ENCODE data around the gene ZG16B.

The ZG16B gene

DNA sequence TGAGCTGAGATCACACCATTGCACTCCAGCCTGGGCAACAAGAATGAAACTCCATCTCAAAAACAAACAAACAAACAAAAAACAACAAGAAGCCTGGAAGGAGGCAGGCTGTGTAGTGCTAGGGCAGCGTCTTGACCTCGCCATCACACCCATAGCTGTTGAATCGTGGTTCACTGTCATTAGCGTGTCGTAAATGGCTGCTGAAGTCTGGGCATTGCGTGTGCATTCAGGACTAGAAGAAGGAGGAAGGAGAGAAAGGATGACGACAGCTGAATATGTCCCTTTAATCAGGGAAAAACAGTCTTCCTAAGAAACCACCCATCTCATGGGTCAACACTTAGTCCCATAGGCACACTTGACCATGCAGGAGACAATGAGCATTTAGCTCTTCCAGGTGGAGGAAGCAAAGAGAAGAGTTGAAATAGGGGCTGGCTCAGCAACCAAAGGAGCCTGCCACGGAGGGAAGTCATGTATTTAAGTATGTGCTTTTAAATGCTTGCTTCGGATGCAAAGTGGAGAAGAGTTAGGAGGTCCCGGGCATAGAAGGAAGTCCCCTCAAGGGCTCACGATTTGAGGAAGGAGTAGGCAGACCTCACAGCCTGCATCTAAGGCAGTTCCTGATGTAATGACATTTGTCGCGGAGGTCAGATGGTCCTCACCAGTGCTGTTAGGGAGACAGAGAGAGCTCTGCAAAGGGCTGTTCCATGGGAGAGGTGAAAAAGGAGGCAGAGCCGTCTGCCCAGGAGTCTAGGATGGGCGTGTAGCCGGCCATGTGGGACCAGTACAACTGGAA lies 19.0 kb downstream of the ZG16B start:
- no peak for DNase-seq

DNA sequence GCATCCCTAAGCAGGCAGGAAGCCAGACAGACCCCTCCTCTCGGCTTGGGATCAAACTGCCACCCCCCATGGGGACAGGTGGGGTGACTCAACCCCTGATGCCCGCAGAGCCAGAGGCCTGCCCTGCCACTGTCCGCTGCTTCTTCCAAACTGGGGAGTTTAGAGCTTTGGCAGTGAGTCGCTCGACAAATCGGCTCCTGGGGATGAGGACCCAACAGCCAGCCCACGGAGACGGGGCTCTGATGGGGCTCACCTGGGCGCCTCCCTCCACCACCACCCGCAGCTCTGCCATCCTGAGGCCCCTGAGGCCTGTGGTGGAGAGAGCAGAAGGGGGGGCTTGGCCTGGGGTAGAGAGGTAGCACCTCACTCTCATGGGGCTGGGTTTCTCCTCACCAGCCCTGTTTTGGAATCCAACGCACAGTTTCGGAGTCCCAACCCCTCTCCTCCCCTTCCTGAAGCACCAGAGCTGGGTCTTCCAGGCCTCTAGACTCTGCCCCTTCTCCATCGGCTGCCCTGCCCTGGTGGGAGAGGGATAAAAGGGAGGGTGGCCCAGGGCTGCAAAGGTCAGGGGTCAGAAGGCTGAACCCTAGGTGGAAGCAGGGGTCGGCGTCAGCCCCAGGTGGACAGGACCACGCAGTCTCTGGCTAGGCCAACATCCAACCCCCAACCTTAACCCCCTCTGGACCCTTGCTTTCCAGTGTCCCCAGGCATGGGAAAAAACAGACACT lies 22.1 kb downstream of the ZG16B start:
- no peak for DNase-seq

DNA sequence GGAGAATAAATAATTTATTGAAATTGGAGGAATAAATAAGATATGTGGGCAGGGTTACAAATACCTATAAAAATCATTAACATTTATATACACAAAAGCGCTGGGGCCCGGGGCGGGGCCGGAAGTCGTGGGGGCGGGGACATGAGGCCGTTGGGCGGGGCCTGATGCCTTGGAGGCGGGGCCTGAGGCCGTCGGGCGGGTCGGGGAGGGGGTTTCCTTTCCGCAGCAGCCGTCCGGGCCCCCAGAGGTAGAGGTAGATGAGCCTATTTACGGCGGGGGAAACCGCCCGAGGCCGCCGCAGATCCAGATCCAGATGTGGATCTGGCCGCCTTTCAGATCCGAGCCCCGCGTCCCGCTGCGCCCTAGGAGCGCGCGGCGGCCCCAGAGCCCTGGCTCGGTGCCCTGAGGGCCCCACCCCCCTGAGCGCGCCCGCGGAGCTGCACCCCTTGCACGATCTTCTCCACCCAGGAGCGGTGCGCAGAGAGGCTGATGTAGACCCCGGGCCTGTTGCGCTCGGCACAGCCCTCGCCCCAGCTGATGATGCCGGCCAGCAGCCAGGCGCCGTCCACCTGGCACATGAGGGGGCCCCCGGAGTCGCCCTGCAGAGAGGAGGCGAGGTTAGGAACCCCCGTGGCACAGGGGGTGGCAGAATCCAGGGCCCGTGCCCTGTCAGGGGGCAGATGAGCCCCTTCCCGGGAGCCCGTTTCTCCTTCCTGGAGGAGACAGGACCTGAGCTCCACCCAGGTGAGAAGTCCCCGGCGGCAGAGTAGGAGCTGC lies 22.8 kb downstream of the ZG16B start:
- DNase-seq, result no peak

GRCh38 chr16:2853531-2854073 lies 23.5 kb downstream of the ZG16B start:
- DNase-seq, result no peak

DNA sequence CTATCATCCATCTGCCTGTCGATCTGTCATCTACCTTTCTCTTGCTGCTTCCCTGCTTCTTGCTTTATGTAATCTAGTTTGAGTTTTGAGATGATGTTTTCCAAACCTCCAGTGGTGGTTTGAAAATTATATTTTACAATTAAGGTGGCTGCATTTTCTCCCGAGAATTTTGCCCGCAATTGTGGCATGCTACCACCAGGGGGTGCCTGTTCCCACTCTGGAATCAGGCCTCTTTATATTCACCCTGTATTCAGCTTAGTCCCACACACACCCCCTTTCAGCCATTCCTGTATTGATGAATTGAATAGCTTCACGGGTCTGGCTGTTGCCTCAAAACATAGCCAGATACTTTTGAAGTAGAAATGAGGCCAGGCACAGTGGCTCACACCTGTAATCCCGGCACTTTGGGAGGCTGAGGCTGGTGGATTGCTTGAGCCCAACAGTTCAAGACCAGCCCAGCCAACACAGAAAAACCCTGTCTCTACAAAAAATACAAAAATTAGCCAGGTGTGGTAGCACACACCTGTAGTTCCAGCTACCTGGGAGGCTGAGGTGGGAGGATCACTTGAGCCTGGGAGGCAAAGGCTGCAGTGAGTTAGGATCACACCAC lies 24.7 kb downstream of the ZG16B start:
- peak in 1 of 2 donors; percentile 49 for DNase-seq

DNA sequence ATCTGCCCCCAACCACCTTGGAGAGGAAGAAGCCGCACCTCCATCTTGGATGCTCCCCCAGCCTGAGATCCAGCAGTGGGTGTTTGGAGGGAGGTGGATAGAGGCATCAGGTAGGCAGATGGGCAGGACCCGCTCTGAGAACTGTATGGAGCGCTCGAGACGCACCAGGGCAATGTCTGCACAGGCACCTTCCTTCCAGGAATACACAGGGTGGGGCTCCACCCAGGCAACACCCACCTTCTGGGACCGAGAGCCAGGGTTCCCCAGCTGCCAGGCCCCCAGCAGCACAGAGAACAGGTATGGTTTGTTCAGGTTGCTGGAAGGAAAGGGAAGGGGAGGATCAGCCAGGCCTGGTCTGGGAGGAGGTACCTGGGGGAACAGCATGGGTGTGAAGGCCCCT lies 25.4 kb downstream of the ZG16B start:
- no peak for DNase-seq

DNA sequence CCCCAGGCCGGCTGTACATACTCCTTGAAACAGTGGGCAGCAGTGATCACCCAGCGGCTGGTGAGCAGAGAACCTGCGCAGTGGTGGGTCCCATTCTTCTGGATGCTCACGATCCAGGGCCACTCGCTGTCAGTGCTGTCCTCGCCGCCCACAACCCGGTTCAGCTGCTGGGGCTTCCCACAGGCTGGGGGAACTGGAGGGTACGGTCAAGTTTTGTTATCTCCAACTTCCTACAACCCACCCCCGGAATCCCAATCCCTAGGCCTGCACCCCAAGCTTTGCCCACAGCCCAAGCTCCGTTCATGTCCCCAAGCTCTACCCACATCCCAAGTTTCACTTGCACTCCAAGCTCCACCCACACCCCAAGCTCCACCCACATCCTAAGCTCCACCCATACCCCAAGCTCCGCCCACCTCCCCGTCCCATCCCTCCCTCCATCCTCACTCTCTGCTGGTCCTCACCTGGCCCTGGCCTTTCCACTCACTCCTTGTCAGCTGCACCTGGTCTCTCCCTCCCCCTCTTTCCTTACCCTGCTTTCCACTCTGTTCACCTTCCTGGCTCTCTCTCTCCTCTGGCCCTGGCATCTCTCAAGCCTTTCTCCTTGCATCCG lies 26.1 kb downstream of the ZG16B start:
- peak in 1 of 2 donors; percentile 48 for DNase-seq

GRCh38 chr16:2856686-2857450 lies 26.8 kb downstream of the ZG16B start:
- no peak for DNase-seq

DNA sequence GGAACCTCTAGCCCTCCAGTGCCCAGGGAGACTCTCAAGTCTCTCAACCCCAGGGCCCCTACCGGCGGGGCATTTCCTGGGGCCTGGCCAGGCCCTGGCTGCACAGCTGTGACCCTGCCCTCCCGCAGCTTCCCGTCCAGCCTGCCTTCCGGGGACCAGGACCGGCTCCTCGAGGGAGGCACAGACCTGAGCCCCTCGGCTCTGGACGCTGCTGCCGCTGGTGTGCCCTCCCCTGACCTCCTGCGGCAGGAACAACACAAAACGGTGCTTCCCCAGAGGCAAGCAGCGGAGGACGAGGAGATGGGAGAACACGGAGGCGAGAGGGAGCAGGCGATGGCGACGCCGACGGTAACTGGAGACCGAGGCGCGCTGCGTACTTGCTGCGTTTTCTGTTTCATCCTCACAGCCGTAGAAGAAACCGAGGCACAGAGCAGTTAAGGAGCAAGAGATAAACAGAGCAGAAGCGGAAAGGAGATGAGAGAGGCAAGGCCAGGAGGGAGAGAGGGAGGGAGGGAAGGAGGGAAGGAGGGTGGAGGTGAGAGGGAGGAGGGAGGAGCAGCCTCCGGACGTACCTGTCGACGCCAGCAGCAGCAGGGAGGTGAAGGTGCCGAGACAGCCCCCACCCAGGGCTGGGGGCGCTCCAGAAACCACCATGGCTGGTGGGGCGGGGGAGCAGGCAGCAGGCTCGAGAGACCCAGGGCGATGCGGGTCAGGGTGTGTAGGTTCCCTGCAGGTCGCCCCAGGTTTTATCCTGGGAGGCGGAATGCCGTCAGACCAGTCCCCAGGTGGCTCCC lies 27.5 kb downstream of the ZG16B start, which contains the start of gene PRSS22:
Gene PRSS22 (minus strand): TSS at position 720 of the 794 bp plus-strand sequence. CDS start 66 bp downstream, at position 654.
- no peak for DNase-seq

- DNase-seq, result no peak
Observed at GRCh38 chr16:2858245-2859025, 28.3 kb downstream of the ZG16B start.

DNA sequence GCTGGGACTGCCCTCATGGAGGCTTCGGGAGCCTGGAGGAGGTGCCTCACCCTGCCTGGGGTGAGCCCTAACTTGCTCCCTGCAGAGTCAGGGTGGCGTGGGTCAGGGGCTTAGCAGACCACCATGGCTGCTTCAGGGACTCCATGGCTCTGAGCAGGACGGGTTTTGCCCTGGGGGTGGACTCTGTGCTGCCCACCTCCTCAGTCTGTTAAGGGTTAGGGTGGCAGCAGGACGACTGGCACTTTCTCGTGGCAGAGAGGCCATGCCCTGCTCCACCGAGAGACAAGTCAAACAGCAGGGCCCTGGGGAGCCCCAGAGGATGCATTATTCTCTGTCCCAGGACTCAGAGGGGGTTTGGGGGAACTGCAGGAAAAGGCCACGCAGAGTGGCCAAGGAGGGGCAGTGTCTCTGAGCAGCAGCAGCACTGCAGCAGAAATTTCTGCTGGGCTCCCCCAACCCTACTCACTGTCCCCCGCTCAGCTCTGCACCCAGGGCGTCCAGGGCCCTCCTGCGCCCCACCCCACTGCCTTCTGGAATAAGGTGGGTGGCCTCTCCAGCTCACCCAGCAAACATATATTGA lies 29.7 kb downstream of the ZG16B start:
- DNase-seq, result no peak

- DNase-seq, result no peak
Observed at GRCh38 chr16:2860826-2861567, 30.9 kb downstream of the ZG16B start.

- DNase-seq, result no peak
Observed at GRCh38 chr16:2865651-2866050, 35.5 kb downstream of the ZG16B start.

DNA sequence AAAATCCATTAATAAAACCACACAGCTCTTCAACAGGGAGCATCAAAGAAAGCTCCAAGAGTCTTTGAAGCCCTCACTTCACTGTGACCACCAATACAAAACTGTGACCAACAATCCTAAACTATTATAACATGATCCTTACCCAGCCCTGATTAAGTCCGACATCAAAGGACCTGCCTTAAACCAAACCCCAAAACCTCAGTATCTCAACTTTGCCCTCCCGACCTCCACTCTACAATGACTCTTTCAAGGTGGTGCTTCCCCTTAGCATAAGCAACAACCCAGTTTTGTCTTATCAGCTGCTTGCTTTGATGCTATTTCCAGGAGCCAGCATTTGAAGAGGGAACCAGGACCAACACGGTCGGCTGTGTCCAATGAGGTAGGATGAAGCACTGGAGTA lies 36.3 kb downstream of the ZG16B start:
- DNase-seq, result no peak

GRCh38 chr16:2867661-2867986 lies 37.5 kb downstream of the ZG16B start:
- DNase-seq, result no peak

GRCh38 chr16:2867987-2868789 lies 38.1 kb downstream of the ZG16B start:
- peak; percentile 98 for DNase-seq

DNA sequence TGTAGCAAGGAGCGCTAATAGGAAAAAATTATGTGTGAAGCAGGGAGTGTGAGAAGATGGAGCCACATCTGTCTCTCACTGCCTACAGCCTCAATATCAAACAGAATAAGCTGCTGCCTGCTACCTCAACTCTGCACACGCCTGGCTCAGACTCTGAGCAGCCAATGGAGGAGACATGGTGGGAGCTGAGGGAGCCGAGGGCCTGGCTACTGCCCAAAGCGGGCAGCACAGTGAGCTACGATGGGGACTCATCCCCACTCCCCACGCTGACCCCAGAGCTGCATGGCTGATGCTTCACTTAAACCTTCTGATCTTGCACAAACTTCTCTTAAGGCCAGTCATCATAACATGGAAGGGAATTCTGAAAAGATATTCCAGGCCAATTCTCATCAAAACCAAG lies 41.8 kb downstream of the ZG16B start:
- no peak for DNase-seq
